Measurements from ENCODE around the gene CTSD.

DNA sequence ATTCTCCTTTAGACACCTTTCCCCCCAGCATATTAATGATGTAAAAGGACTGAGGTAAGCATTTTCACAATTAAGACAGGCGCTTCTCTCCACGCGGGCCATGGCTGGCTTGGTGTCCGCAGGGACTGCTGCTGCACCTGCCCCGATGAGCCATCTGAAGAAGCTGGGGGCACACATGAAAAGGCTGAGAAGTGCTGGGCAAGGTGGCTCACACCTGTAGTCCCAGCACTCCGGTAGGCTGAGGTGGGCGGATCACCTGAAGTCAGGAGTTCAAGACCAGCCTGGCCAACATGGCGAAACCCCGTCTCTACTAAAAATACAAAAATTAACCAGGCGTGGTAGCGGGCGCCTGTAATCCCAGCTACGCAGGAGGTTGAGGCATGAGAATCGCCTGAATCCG lies 45.4 kb downstream of the CTSD start:
- TF ChIP-seq TAF1 (IDR thresholded peaks at IDR 0.05; ENCODE audit: borderline replicate concordance, low read depth, low read length) (no peak), GABPA (IDR thresholded peaks at IDR 0.05; ENCODE audit: low read depth) (no peak), CTCF (IDR thresholded peaks at IDR 0.05) (no peak), TEAD4 (IDR thresholded peaks at IDR 0.05; ENCODE audit: borderline replicate concordance, insufficient read depth) (no peak)
- TF ChIP-seq, protein P1, sequence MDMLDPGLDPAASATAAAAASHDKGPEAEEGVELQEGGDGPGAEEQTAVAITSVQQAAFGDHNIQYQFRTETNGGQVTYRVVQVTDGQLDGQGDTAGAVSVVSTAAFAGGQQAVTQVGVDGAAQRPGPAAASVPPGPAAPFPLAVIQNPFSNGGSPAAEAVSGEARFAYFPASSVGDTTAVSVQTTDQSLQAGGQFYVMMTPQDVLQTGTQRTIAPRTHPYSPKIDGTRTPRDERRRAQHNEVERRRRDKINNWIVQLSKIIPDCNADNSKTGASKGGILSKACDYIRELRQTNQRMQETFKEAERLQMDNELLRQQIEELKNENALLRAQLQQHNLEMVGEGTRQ (IDR thresholded peaks at IDR 0.05; ENCODE audit: borderline replicate concordance, low read depth, low read length): no peak
- TF ChIP-seq, protein P2, sequence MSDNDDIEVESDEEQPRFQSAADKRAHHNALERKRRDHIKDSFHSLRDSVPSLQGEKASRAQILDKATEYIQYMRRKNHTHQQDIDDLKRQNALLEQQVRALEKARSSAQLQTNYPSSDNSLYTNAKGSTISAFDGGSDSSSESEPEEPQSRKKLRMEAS (IDR thresholded peaks at IDR 0.05; ENCODE audit: low read depth): no peak
